Right lobe of liver (tissue), 6 donors: Measurements from ENCODE around the gene TNP1. TPM values are rescaled to one million over a fixed set of nuclear protein-coding genes. Genes with fewer than 3 reads are reported as not detected.

Source experiments
- ATAC-seq, 4 donors: fragments of 200-7000 bp; cut with Tn5 transposase; one replicate each; pipeline ENCODE4 v1.9.1; 2020; ENCODE audit warnings: mild to moderate bottlenecking in 4 of 4, moderate library complexity in 4 of 4
- DNase-seq, 3 donors: peaks; one replicate each; pipeline ENCODE4 v3.0.0-alpha.2; 2020
- H3K27ac ChIP-seq, 3 donors: fragments of 200-600 bp; one replicate each; pipeline ENCODE4 v1.8.0; 2022
- H3K27me3 ChIP-seq, 2 donors: fragments of 200-600 bp; one replicate each; pipeline ENCODE4 v1.8.0; 2022
- H3K36me3 ChIP-seq, 4 donors: fragments of 200-600 bp; sonication (generic) in 1 of 4; one replicate each; pipeline versions ENCODE4 v1.5.1 to v1.8.0; 2017 to 2022; ENCODE audit warnings: control low read depth in 1 of 4
- H3K4me1 ChIP-seq, 4 donors: fragments of 200-600 bp; sonication (generic) in 1 of 4; one replicate each; pipeline versions ENCODE4 v1.5.1 to v1.8.0; 2017 to 2022; ENCODE audit warnings: control low read depth in 1 of 4
- H3K4me3 ChIP-seq, 3 donors: fragments of 200-600 bp; one replicate each; pipeline ENCODE4 v1.8.0; 2022
- H3K9me3 ChIP-seq, 4 donors: fragments of 200-600 bp; sonication (generic) in 1 of 4; one replicate each; pipeline versions ENCODE4 v1.5.1 to v1.8.0; 2017 to 2022; ENCODE audit warnings: control low read depth in 1 of 4
- CTCF ChIP-seq, 4 donors: fragments of 200-600 bp in 3 of 4; fragments of 450-650 bp in 1 of 4; IDR thresholded peaks; one replicate each; pipeline versions ENCODE4 v1.5.1 to v1.8.0; 2016 to 2022; ENCODE audit warnings: antibody characterized with exemption in 4 of 4, mild to moderate bottlenecking in 2 of 4
- POLR2A ChIP-seq: fragments of 450-650 bp; IDR thresholded peaks from one replicate; pipeline ENCODE4 v1.6.1; 2017; ENCODE audit warnings: antibody characterized with exemption, mild to moderate bottlenecking
- WGBS: methylation state at CpG from one replicate; pipeline ENCODE4 v1.1.6; 2018; ENCODE audit warnings: low coverage, low lambda C conversion rate; ENCODE audit not compliant: insufficient coverage; ENCODE audit errors: missing lambda C conversion rate; 5-methylcytosine and 5-hydroxymethylcytosine counted together
- intact Hi-C, 2 donors: fragments of 100-400 bp; cut with DNase I; formaldehyde crosslinking; loops; one replicate each; pipeline versions ENCODE4 v1.11.2 to v1.14.1; 2022
- total RNA-seq, 6 experiments: library from RNA; depleted of rRNA in 2 of 6; stranded (reverse); fragments of >200 nt in 2 of 6; fragmentation: NEBNext Ultra II Directional in 3 of 6; extraction: Animal tissue kit (Norgen Biotek cat#: 25700) in 3 of 6; gene quantifications; one replicate each; pipeline versions ENCODE4 v1.1.0 to v1.2.4, GENCODE V29; 2016 to 2023
- donor health status: DM: no; HTN: yes; CAD: no.
- donor health status: DM: no; HTN: no; CAD: no.
- donor health status: DM: no; HTN: no; CAD: no.
- donor health status: DM: no; HTN: yes; CAD: no.
- donor health status: DM: no; HTN: yes; CAD: no.

TNP1 gene
- total RNA-seq, 6 experiments from 2014 or later: not detected

- TF ChIP-seq CTCF (IDR thresholded peaks at IDR 0.05) (no peak), POLR2A (no peak)
- intact Hi-C loops: no loop called here
- H3K36me3 ChIP-seq: no peaks in the 10 kb centered on the region
- H3K4me1 ChIP-seq: peaks cover 0 to 27% (median 6%) of the 10 kb centered on the region in 4 donors
- H3K4me3 ChIP-seq: no peak overlapping the region
- WGBS: 94% methylated on average over 3 of the region's 8 CpGs
- no peaks in the 10 kb centered on the region for H3K9me3 ChIP-seq
- no peak for ATAC-seq
- H3K27me3 ChIP-seq: no peaks in the 10 kb centered on the region
- DNase-seq: no peak
- no peak overlapping the region for H3K27ac ChIP-seq
Observed at GRCh38 chr2:216819766-216820165, 40.1 kb downstream of the TNP1 start.

- Histone ChIP-seq H3K27ac (no peak overlapping the region), H3K27me3 (no peaks in the 10 kb centered on the region), H3K4me3 (no peak overlapping the region), H3K4me1 (peaks cover 0 to 27% (median 6%) of the 10 kb centered on the region in 4 donors), H3K36me3 (no peaks in the 10 kb centered on the region), H3K9me3 (no peaks in the 10 kb centered on the region)
- 26% methylated on average over 3 of the region's 3 CpGs for WGBS
- DNase-seq: no peak
- peak; percentile 81 to 94 (median 90) for ATAC-seq
- intact Hi-C loops: no loop called here
- no peak for TF ChIP-seq POLR2A
- TF ChIP-seq CTCF (IDR thresholded peaks at IDR 0.05): no peak
Observed at GRCh38 chr2:216819055-216819454, 40.8 kb downstream of the TNP1 start.

GRCh38 chr2:216810399-216811160 is 49.3 kb downstream of the TNP1 start:
- intact Hi-C loops: no loop called here
- WGBS: 45% methylated on average over 12 of the region's 30 CpGs
- TF ChIP-seq CTCF (IDR thresholded peaks at IDR 0.05) (no peak), POLR2A (no peak)
- no peaks in the 10 kb centered on the region for H3K27me3 ChIP-seq
- no peaks in the 10 kb centered on the region for H3K9me3 ChIP-seq
- DNase-seq (peak; percentile 62 to 84 (median 68)), ATAC-seq (peak; percentile 90 to 96 (median 94))
- H3K36me3 ChIP-seq: no peaks in the 10 kb centered on the region
- no peaks in the 10 kb centered on the region for H3K4me1 ChIP-seq
- no peak overlapping the region for H3K27ac ChIP-seq
- H3K4me3 ChIP-seq: no peak overlapping the region

Other genes starting within 250 kb of the TNP1 start
- 1,000 to 10,000 TPM in 2 of 6 experiments, 100 to 1,000 TPM in 4; 276 to 1,091 (median 406) TPM for gene IGFBP2, start 226.6 kb downstream of the TNP1 start, total RNA-seq
- 10 to 100 TPM; 13.7 to 76.0 (median 30.9) TPM for gene IGFBP5, start 164.5 kb downstream of the TNP1 start, total RNA-seq